ENCODE measurements around the gene C1QTNF7. TPM values are rescaled to one million over a fixed set of nuclear protein-coding genes. Genes with fewer than 3 reads are reported as not detected.

C1QTNF7 gene
- total RNA-seq, 2 donors from 2014 or later = 4.4 to 13.8 TPM

- no peak for DNase-seq
- Histone ChIP-seq H3K4me1 (no peaks in the 10 kb centered on the region), H3K27ac (no peak overlapping the region), H3K27me3 (no peaks in the 10 kb centered on the region), H3K9me3 (no peaks in the 10 kb centered on the region), H3K36me3 (replicated peaks in 1 of 2; ENCODE audit: insufficient read depth in 1 of 2, low read depth in 2 of 2) (no peaks in the 10 kb centered on the region), H3K4me3 (no peak overlapping the region)
- intact Hi-C loops (cut with DNase I) = no loop called here
- ATAC-seq = no peak
- 82 to 86% methylated on average over 2 of the region's 2 CpGs for WGBS, 2 donors
- TF ChIP-seq POLR2A (IDR thresholded peaks at IDR 0.05) (no peak), CTCF (IDR thresholded peaks at IDR 0.05) (no peak)
These were observed 2.3 kb upstream of the C1QTNF7 start for GRCh38 chr4:15425520-15425919.

GRCh38 chr4:15427161-15427560 is 672 bp upstream of the C1QTNF7 start:
- Histone ChIP-seq H3K9me3 (no peaks in the 10 kb centered on the region), H3K36me3 (replicated peaks in 1 of 2; ENCODE audit: insufficient read depth in 1 of 2, low read depth in 2 of 2) (no peaks in the 10 kb centered on the region), H3K27me3 (no peaks in the 10 kb centered on the region), H3K27ac (no peak overlapping the region), H3K4me3 (no peak overlapping the region), H3K4me1 (no peaks in the 10 kb centered on the region)
- intact Hi-C loops (cut with DNase I) = no loop called here
- DNase-seq (no peak), ATAC-seq (no peak)
- no peak for TF ChIP-seq CTCF (IDR thresholded peaks at IDR 0.05)
- no peak for TF ChIP-seq POLR2A (IDR thresholded peaks at IDR 0.05)
- WGBS, 2 donors = 39 to 52% methylated on average over 2 of the region's 2 CpGs

GRCh38 chr4:15428611-15429010 is 778 bp downstream of the C1QTNF7 start:
- Histone ChIP-seq H3K9me3 (no peaks in the 10 kb centered on the region), H3K36me3 (replicated peaks in 1 of 2; ENCODE audit: insufficient read depth in 1 of 2, low read depth in 2 of 2) (no peaks in the 10 kb centered on the region), H3K27me3 (no peaks in the 10 kb centered on the region), H3K4me3 (no peak overlapping the region), H3K4me1 (no peaks in the 10 kb centered on the region), H3K27ac (no peak overlapping the region)
- no peak for DNase-seq
- no peak for ATAC-seq
- 38 to 43% methylated on average over 1 of the region's 1 CpG for WGBS, 2 donors
- intact Hi-C loops (cut with DNase I) = no loop called here
- TF ChIP-seq CTCF (IDR thresholded peaks at IDR 0.05) = no peak
- no peak for TF ChIP-seq POLR2A (IDR thresholded peaks at IDR 0.05)

- Histone ChIP-seq H3K9me3 (no peaks in the 10 kb centered on the region), H3K27me3 (no peaks in the 10 kb centered on the region), H3K4me1 (no peaks in the 10 kb centered on the region), H3K4me3 (no peak overlapping the region), H3K27ac (no peak overlapping the region), H3K36me3 (replicated peaks in 1 of 2; ENCODE audit: insufficient read depth in 1 of 2, low read depth in 2 of 2) (no peaks in the 10 kb centered on the region)
- 75 to 90% methylated on average over 2 of the region's 2 CpGs for WGBS, 2 donors
- DNase-seq (no peak), ATAC-seq (no peak)
- intact Hi-C loops (cut with DNase I) = no loop called here
- no peak for TF ChIP-seq CTCF (IDR thresholded peaks at IDR 0.05)
- no peak for TF ChIP-seq POLR2A (IDR thresholded peaks at IDR 0.05)
These were observed 6.3 kb downstream of the C1QTNF7 start for GRCh38 chr4:15434091-15434490.

- no peak overlapping the region for H3K4me3 ChIP-seq
- ATAC-seq (no peak), DNase-seq (no peak)
- H3K4me1 ChIP-seq = no peaks in the 10 kb centered on the region
- intact Hi-C loops (cut with DNase I) = no loop called here
- no peaks in the 10 kb centered on the region for H3K27me3 ChIP-seq
- WGBS, 2 donors = 76 to 97% methylated on average over 2 of the region's 2 CpGs
- H3K27ac ChIP-seq = no peak overlapping the region
- no peak for TF ChIP-seq CTCF (IDR thresholded peaks at IDR 0.05)
- H3K36me3 ChIP-seq (replicated peaks in 1 of 2; ENCODE audit: insufficient read depth in 1 of 2, low read depth in 2 of 2) = no peaks in the 10 kb centered on the region
- no peaks in the 10 kb centered on the region for H3K9me3 ChIP-seq
These were observed 6.8 kb downstream of the C1QTNF7 start for GRCh38 chr4:15434676-15435075.

Data from body of pancreas (tissue), 4 donors.